HG03066 (cell line): Measurements from ENCODE around the gene UQCR10.
"Not testable (repeated sequence)": the region's sequence is repeated elsewhere in the genome, so short reads cannot be mapped to it uniquely, and the experiment has no call there.

ENCODE experiments used
- ATAC-seq: cut with Tn5 transposase; IDR thresholded peaks from one replicate; pipeline ENCODE4 v1.9.1; 2021; ENCODE audit warnings: low read depth; ENCODE audit not compliant: unreplicated experiment

The UQCR10 gene

GRCh38 chr22:29735416-29735815 lies 31.8 kb upstream of the UQCR10 start:
- ATAC-seq = no peak

GRCh38 chr22:29737251-29738117 lies 29.7 kb upstream of the UQCR10 start:
- no peak for ATAC-seq

- no peak for ATAC-seq
These were observed 28.9 kb upstream of the UQCR10 start for GRCh38 chr22:29738118-29738815.

- no peak for ATAC-seq
These were observed 27.8 kb upstream of the UQCR10 start for GRCh38 chr22:29739346-29739875.

GRCh38 chr22:29740216-29740615 lies 27.0 kb upstream of the UQCR10 start:
- ATAC-seq = no peak

GRCh38 chr22:29741926-29742325 lies 25.2 kb upstream of the UQCR10 start:
- no peak for ATAC-seq

GRCh38 chr22:29742326-29742725 lies 24.8 kb upstream of the UQCR10 start:
- no peak for ATAC-seq

- ATAC-seq = no peak
These were observed 22.3 kb upstream of the UQCR10 start for GRCh38 chr22:29744902-29745301.

GRCh38 chr22:29747832-29748231 lies 19.3 kb upstream of the UQCR10 start:
- no peak for ATAC-seq

GRCh38 chr22:29748248-29748893 lies 18.8 kb upstream of the UQCR10 start:
- ATAC-seq = no peak

GRCh38 chr22:29750029-29750428 lies 17.1 kb upstream of the UQCR10 start:
- no peak for ATAC-seq

- no peak for ATAC-seq
These were observed 16.3 kb upstream of the UQCR10 start for GRCh38 chr22:29750559-29751538.

- ATAC-seq = no peak
These were observed 15.5 kb upstream of the UQCR10 start for GRCh38 chr22:29751669-29752068.

- no peak for ATAC-seq
These were observed 13.1 kb upstream of the UQCR10 start for GRCh38 chr22:29753808-29754657.

GRCh38 chr22:29754658-29755395 lies 12.3 kb upstream of the UQCR10 start:
- not testable (repeated sequence) for ATAC-seq

GRCh38 chr22:29755889-29756288 lies 11.3 kb upstream of the UQCR10 start:
- no peak for ATAC-seq

GRCh38 chr22:29756341-29756740 lies 10.8 kb upstream of the UQCR10 start:
- no peak for ATAC-seq

- no peak for ATAC-seq
These were observed 10.1 kb upstream of the UQCR10 start for GRCh38 chr22:29757096-29757495.
